HG02870 (cell line): Measurements from ENCODE around the gene HCN1.

Experiments
- ATAC-seq: cut with Tn5 transposase; IDR thresholded peaks from one replicate; pipeline ENCODE4 v1.9.1; 2021; ENCODE audit warnings: mild to moderate bottlenecking, moderate library complexity; ENCODE audit not compliant: unreplicated experiment

The HCN1 gene

GRCh38 chr5:45696206-45696836, at the start of gene HCN1:
HCN1 (minus strand) TSS chr5:45696380.
- ATAC-seq = no peak

DNA sequence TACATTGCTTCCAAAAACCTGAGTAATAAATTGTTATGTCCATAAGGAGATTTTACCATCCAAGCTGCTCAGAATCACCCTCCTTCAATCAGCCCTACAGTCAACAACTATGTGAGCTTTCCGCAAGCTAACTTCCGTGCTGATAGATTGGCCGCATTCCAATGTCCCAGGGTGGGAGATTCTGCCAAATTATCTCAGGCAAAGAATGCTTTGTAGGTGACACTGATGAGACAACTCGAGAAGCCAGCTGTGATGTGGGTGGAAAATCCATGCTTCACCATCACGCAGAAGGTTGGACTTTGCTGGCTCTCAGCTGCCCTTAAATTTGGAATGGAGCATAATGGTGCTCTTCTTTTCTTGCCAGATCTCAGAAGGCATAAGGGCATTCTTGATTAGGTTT, 44.9 kb upstream of the HCN1 start:
- no peak for ATAC-seq

DNA sequence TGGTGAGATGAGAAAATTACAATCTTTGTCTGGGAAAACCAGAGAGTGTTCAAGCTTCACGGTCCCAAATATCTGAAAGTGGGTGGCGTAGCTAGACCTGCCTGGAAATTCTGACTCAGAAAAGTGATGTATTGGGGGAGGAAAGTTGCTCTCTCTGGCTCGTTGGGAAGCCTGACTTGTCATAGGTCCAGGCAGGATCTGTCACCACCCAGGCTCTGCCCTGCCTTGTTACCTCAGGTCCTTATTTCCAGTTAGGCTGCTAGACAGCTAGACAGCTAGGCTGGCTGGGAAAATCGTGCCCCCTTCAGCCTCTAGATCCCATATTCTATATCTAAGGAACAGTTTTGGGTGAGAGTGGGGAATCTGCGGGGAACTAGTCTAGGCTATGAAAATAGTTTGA, 41.0 kb upstream of the HCN1 start:
- no peak for ATAC-seq

DNA sequence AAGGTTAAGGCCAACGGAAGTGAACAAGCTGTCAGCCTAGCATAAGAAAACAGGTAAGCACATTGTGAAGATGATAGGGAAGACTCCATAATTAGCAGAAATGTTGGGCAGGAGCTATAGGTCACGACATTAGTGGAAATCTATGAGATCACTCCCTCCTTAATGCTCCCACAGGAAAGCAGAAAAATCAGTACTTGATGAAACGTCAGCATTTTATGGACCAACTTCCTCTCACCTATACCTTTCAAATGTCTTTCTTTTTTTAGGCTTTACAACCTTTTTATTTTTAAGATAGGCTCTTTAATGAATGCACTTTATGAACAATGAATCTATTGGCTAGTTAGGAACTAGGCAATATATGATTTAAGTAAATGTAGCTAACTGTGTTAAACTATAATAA, 29.4 kb upstream of the HCN1 start:
- ATAC-seq = no peak

- ATAC-seq = no peak
Observed at GRCh38 chr5:45697201-45697600, 1.0 kb upstream of the HCN1 start.

GRCh38 chr5:45695804-45696156, 400 bp downstream of the HCN1 start:
- no peak for ATAC-seq

GRCh38 chr5:45694971-45695803, 993 bp downstream of the HCN1 start:
- ATAC-seq = no peak

DNA sequence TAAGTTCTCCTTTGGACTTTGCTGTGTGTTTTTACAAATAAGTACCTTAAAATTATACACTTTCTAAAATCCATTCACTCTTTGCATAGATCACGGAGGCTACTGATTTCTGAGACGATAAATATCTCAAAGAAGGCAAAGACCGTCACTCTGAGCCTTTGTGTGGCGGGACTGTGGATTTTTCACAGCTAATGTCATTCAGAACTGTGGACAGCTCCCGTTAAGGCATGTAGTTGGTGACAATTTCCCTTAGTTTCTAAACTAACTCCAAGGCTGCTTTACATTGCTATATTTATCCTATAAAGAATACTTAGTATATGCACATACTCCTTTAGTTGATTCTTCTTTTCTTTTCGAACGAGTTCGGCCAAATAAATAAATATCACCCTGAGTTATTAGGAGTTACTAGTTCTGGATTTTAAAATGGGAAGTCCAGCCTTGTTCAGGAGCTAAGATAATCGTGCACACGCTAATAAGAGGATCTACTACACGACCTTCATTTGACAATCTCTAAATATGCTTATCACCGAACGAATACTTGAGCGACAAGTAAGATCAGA, 1.8 kb downstream of the HCN1 start:
- no peak for ATAC-seq

GRCh38 chr5:45692481-45692880, 3.7 kb downstream of the HCN1 start:
- no peak for ATAC-seq

GRCh38 chr5:45691656-45692055, 4.5 kb downstream of the HCN1 start:
- ATAC-seq = no peak

DNA sequence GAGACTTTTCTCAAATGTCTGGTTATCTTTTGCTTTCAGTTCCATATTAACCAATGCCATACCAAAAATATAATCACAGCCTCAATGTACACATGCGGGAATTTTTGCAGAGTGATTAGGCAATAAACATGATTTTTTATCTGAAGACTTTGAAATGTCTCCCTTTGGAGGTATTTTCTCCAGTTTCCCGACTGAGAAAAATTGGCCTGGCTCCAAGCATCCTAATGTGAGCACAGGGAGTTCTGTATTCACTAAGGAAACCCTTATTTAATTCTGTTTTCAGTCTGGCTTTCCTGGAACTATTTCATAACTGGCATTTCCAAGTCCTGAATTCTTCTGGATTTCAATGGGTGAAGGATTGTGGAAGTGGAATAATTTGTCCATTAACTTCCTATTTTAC, 8.5 kb downstream of the HCN1 start:
- ATAC-seq = no peak

DNA sequence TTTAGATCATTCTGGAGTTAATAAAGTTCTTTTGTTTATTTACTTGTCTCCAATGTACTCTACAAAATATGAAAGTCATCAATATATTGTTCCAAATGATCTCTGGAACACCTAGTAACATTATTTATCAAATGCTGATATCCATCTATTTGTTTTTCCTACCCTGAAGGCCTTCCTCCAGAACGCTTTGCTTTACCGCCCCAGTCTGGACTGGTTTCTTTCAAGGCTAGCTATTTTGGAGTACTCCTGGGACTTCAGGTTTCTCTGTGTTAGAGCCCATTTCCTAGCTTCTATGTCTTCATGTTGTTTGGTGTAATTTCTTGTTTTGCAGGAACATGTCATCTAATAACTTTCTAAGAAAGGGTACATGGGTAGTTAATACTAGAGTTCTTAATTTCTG, 9.6 kb downstream of the HCN1 start:
- ATAC-seq = no peak

DNA sequence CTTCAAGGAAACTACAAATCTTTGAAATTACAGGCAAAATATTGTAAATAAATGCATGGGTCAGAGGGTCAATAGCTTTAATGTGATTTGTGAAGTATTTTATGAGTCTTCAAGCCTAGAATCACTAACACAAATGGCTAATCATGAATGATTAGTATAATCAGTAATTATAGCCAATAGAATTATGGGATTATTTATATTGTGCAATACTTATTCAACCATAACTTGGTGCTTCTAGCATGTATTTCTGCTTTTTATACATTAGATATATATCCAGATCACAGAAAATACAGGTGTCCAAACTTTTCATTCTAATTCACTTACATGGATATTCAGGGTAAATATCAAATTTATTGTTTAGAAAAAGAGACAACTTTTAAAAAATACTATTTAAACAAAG, 12.1 kb downstream of the HCN1 start:
- no peak for ATAC-seq

- ATAC-seq = no peak
Observed at GRCh38 chr5:45680950-45681349, 15.2 kb downstream of the HCN1 start.

DNA sequence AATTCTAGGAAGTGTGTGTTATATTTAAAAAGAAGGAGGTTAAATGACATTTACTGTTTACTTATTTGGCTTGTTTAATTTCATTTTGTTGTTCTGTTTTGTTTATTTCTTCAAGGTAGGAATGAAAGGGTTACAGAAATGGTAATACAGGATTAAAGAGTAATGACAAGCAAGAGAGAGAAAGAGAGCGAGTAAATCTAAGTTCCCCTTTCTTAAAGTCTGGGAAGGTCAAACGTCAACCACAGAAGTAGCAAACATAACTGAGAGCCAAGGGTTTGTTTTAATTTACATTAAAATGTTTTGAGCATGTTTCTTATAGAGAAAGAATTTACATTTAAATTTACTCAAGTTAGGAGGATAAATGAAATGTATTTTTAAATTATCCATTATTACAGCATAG, 18.7 kb downstream of the HCN1 start:
- no peak for ATAC-seq

- no peak for ATAC-seq
Observed at GRCh38 chr5:45672271-45672670, 23.9 kb downstream of the HCN1 start.

GRCh38 chr5:45648744-45649143, 47.4 kb downstream of the HCN1 start:
- no peak for ATAC-seq

DNA sequence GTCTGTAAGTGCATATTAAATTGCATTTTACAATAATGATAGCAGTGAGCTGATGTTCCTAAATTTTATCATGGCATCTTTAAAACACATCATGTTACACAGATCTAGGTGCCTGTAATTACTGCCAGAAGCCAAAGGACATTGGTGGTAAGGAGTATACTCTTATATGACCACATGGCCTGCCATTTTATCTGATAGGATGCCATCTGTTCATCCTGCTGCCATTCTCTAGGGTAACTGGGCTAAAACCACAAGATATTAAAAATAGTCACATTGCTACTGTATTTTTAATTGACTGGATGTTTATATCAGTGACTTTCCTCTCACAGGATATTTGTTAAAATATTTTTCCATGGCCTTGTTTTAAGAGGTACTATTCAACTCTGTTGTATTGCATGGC, 53.1 kb downstream of the HCN1 start:
- ATAC-seq = no peak

- no peak for ATAC-seq
Observed at GRCh38 chr5:45642370-45642769, 53.8 kb downstream of the HCN1 start.

DNA sequence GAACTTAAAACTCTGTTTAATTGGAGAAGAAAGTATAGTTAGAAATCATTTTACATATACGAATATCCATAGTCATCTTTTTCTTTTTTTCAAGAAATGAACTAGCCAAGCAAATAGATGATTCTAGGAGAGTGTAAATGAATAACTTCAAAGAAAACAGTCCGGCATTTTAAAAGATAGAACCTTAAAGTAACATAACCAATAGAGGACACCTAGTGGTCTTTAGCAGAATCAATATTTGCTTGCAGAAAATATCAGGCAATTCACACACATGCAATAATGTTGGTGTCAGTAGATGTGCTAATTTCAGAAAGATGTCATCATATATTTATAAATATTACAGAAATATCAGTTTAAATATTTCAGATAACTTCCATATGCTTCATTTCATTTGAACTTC, 57.1 kb downstream of the HCN1 start:
- no peak for ATAC-seq

GRCh38 chr5:45627076-45627656, 69.0 kb downstream of the HCN1 start:
- ATAC-seq = no peak

DNA sequence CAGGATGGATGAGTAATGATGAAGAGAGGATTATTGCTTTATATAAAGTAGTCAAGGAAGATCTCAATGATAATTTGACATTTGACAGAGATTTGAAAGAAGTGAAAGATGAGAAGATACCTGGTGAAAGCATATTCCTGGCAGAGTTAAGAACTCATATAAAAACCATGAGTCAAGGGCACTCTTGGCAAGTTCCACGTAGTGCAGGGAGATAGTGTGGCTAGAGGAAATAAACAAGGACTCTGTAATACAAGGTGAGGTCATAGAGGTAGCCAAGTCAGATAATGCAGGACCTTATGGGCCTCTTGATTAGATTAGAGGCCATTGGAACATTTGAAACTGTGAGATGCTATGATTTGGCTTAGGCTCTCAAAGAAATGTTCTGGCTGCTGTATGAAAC, 72.3 kb downstream of the HCN1 start:
- ATAC-seq = no peak
